ENCODE measurements around the gene SSU72.
"Not testable (repeated sequence)": the region's sequence is repeated elsewhere in the genome, so short reads cannot be mapped to it uniquely, and the experiment has no call there.

DNA sequence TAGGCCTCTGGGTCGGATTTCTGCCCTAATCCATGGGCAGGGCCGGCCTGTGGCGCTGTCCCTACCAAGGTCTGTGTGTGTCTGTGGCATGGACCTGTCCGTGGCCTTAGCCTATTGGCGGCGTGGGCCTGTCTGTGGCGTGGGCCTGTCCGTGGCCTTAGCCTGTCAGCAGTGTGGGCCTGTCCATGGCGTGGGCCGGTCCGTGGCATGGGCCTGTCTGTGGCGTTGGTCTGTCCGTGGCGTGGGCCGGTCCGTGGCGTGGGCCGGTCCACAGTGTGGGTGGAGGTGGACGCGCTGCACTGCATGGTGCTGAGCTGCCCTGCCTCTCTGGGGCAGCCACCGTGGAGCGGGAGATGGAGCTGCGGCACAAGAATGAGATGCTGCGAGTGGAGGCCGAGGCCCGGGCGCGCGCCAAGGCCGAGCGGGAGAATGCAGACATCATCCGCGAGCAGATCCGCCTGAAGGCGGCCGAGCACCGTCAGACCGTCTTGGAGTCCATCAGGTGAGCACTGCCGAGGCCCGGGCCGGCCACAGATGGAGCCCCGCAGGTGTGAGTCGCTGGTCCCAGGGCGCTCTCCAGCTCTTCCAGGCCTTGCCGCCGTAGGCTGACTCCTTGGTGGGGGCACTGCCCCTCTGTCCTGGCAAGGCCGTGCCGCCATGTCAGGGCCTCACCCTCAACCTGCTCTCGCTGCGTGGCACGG is 54.7 kb downstream of the SSU72 start:
- not testable (repeated sequence) for TF ChIP-seq POLR2AphosphoS5 (IDR thresholded peaks at IDR 0.05; ENCODE audit: low read depth, low read length); REST (IDR thresholded peaks at IDR 0.05; ENCODE audit: insufficient read depth in 1 of 2, low read depth in 2 of 2, low read length in 1 of 2)

All from Panc1 (cell line).